GM12878 (cell line): ENCODE measurements around the gene MEF2D.

ENCODE experiments used
- ATF2 ChIP-seq: IDR thresholded peaks from 2 replicates; pipeline ENCODE4 v1.6.1; 2012; ENCODE audit warnings: low read length, inconsistent platforms
- CREB1 ChIP-seq: IDR thresholded peaks from 2 replicates; pipeline ENCODE4 v1.6.1; 2012; ENCODE audit warnings: low read depth, mild to moderate bottlenecking, inconsistent platforms
- CTCF ChIP-seq, 3 experiments: IDR thresholded peaks in 2 of 3; conservative IDR thresholded peaks in 1 of 3; 2 replicates each; pipeline ENCODE4 v1.5.1; 2011; ENCODE audit warnings: low read depth in 3 of 3, low read length in 3 of 3, mild to moderate bottlenecking in 3 of 3, control low read depth in 2 of 3, moderate library complexity in 2 of 3, inconsistent platforms in 1 of 3, mixed read lengths in 1 of 3; ENCODE audit not compliant: control insufficient read depth in 2 of 3, insufficient read depth in 1 of 3; ENCODE audit errors: extremely low read depth in 1 of 3
- DPF2 ChIP-seq: fragments of 450-650 bp; IDR thresholded peaks from 2 replicates; pipeline ENCODE4 v1.6.1; 2017; ENCODE audit warnings: mild to moderate bottlenecking
- FOS ChIP-seq: IDR thresholded peaks from 3 replicates; pipeline ENCODE4 v1.6.1; 2011; ENCODE audit warnings: borderline replicate concordance; ENCODE audit not compliant: insufficient read length; ENCODE audit errors: extremely low read depth
- MTA3 ChIP-seq: IDR thresholded peaks from 2 replicates; pipeline ENCODE4 v1.6.1; 2012; ENCODE audit warnings: low read length, inconsistent platforms, borderline replicate concordance
- NRF1 ChIP-seq: conservative IDR thresholded peaks from 2 replicates; pipeline ENCODE4 v1.6.1; 2011; ENCODE audit warnings: mild to moderate bottlenecking, low read depth, low read length, improper control_type of control experiment
- POLR2A ChIP-seq: IDR thresholded peaks from 2 replicates; pipeline ENCODE4 v1.6.1; 2011; ENCODE audit warnings: low read depth, mild to moderate bottlenecking, low read length
- RCOR1 ChIP-seq: conservative IDR thresholded peaks from 2 replicates; pipeline ENCODE4 v1.6.1; 2012; ENCODE audit warnings: low read depth, low read length, improper control_type of control experiment
- ZNF622 ChIP-seq: fragments of 450-650 bp; IDR thresholded peaks from 2 replicates; pipeline ENCODE4 v1.6.1; 2017; ENCODE audit warnings: mild to moderate bottlenecking, inconsistent platforms
- ZSCAN29 ChIP-seq: fragments of 450-650 bp; IDR thresholded peaks from 2 replicates; pipeline ENCODE4 v1.6.1; 2017; ENCODE audit warnings: mild to moderate bottlenecking, moderate library complexity

GRCh38 chr1:156525071-156525501, 24.5 kb upstream of the MEF2D start:
- TF ChIP-seq CREB1 (no peak), ATF2 (no peak), DPF2 (no peak), MTA3 (no peak), NRF1 (no peak), CTCF (IDR thresholded peaks at IDR 0.05 in 2 of 3, conservative IDR thresholded peaks at IDR 0.05 in 1 of 3; ENCODE audit: control insufficient read depth in 2 of 3, extremely low read depth in 1 of 3, insufficient read depth in 1 of 3, low read depth in 3 of 3, low read length in 3 of 3) (no peak), ZNF622 (no peak), ZSCAN29 (no peak), POLR2A (no peak), RCOR1 (no peak), FOS (no peak)
